Effector memory CD4-positive, alpha-beta T cell (primary cell): Measurements from ENCODE around the gene LMBR1.
"Not testable (repeated sequence)": the region's sequence is repeated elsewhere in the genome, so short reads cannot be mapped to it uniquely, and the experiment has no call there.

ENCODE experiments used
- DNase-seq, 3 donors: peaks; one replicate each; pipeline ENCODE4 v3.0.0-alpha.2; 2020
- H3K27ac ChIP-seq: 2 replicates; pipeline ENCODE4 v1.7.0; 2013; ENCODE audit warnings: mild to moderate bottlenecking, low read length, moderate library complexity; ENCODE audit not compliant: insufficient read depth, poor library complexity, severe bottlenecking
- H3K27me3 ChIP-seq: replicated peaks from 2 replicates; pipeline ENCODE4 v1.7.0; 2013; ENCODE audit warnings: mild to moderate bottlenecking, low read length; ENCODE audit not compliant: insufficient read depth, control insufficient read depth, poor library complexity, severe bottlenecking
- H3K36me3 ChIP-seq: 2 replicates; pipeline ENCODE4 v1.7.0; 2013; ENCODE audit warnings: mild to moderate bottlenecking, low read length, moderate library complexity; ENCODE audit not compliant: control insufficient read depth, insufficient read depth
- H3K4me1 ChIP-seq: 2 replicates; pipeline ENCODE4 v1.7.0; 2013; ENCODE audit warnings: low read length, mild to moderate bottlenecking; ENCODE audit not compliant: control insufficient read depth, insufficient read depth, poor library complexity, severe bottlenecking
- H3K4me3 ChIP-seq: 2 replicates; pipeline ENCODE4 v1.7.0; 2013; ENCODE audit warnings: low read length, low read depth, mild to moderate bottlenecking; ENCODE audit not compliant: insufficient read depth, poor library complexity, severe bottlenecking
- H3K9me3 ChIP-seq: 2 replicates; pipeline ENCODE4 v1.7.0; 2013; ENCODE audit warnings: mild to moderate bottlenecking, low read length, moderate library complexity; ENCODE audit not compliant: control insufficient read depth

The LMBR1 gene

GRCh38 chr7:156656598-156656997 is 236.4 kb downstream of the LMBR1 start:
- Histone ChIP-seq H3K9me3 (no peaks in the 10 kb centered on the region), H3K36me3 (no peaks in the 10 kb centered on the region), H3K4me3 (no peak overlapping the region), H3K27me3 (no peaks in the 10 kb centered on the region), H3K4me1 (no peaks in the 10 kb centered on the region), H3K27ac (no peak overlapping the region)
- no peak for DNase-seq

- H3K36me3 ChIP-seq: no peaks in the 10 kb centered on the region
- H3K9me3 ChIP-seq: no peaks in the 10 kb centered on the region
- H3K27ac ChIP-seq: no peak overlapping the region
- DNase-seq: no peak
- no peaks in the 10 kb centered on the region for H3K4me1 ChIP-seq
- no peak overlapping the region for H3K4me3 ChIP-seq
- H3K27me3 ChIP-seq: no peaks in the 10 kb centered on the region
Measured at GRCh38 chr7:156655983-156656382, 237.0 kb downstream of the LMBR1 start.

GRCh38 chr7:156655251-156655650 is 237.7 kb downstream of the LMBR1 start:
- H3K4me3 ChIP-seq: no peak overlapping the region
- no peaks in the 10 kb centered on the region for H3K4me1 ChIP-seq
- DNase-seq: no peak
- no peak overlapping the region for H3K27ac ChIP-seq
- H3K27me3 ChIP-seq: peaks cover under 1% of the 10 kb centered on the region
- H3K9me3 ChIP-seq: no peaks in the 10 kb centered on the region
- H3K36me3 ChIP-seq: no peaks in the 10 kb centered on the region

DNA sequence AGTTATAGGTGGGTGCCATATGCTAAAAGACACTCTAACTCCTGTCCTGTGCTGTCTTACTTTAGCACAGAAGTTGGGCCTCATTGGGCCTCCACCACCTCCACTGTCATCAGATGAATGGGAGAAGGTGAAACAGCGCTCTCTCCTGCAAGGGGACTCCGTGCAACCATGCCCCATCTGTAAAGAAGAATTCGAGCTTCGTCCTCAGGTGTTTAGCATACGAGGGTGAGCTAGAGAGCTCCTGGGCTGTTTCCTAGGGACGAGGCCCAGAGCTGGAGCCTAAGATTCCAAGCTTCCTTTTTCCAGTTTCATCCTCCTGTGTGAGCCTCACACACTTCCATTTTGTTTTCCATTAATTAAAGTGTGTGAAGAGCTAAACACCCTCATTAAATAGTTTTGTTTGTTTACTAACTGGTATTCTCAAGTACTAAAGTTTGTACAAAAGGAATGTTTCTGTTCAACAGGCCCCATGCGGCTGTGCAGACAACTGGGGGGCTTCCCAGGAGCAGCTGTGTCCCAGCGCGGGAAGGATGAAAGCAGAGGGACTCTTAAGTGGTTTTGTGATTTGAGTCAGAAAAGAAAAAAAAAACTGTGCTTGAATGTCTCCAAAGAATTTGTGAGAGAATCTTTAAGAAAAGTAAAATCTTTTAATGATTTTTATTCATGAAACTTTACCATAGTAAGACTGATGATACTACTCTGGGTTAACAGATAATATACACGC is 238.3 kb downstream of the LMBR1 start:
- no peak overlapping the region for H3K4me3 ChIP-seq
- H3K27ac ChIP-seq: no peak overlapping the region
- peaks cover 6% of the 10 kb centered on the region for H3K27me3 ChIP-seq
- no peaks in the 10 kb centered on the region for H3K9me3 ChIP-seq
- DNase-seq: no peak
- H3K4me1 ChIP-seq: no peaks in the 10 kb centered on the region
- H3K36me3 ChIP-seq: no peaks in the 10 kb centered on the region

- Histone ChIP-seq H3K27me3 (peaks cover 7% of the 10 kb centered on the region), H3K4me1 (no peaks in the 10 kb centered on the region), H3K27ac (no peak overlapping the region), H3K4me3 (no peak overlapping the region), H3K36me3 (no peaks in the 10 kb centered on the region), H3K9me3 (no peaks in the 10 kb centered on the region)
- no peak for DNase-seq
Measured at GRCh38 chr7:156652886-156653568, 240.0 kb downstream of the LMBR1 start.

DNA sequence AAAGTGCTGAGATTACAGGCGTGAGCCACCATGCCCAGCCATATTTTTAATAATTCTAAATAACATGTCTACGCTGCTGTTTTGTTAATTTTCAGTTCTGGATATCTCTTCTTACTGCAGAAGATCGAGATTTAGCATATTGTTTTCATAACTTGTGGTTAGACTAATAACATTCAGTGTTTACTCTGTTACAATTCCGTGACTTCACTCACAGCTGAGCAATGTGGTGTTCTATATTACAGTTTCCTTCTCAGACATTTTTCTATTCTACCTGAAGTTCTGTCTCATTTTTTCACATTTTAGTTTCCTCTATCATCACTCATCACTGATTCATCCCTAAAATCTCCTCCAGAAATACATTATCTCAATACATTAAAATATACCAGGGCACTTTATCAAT is 241.5 kb downstream of the LMBR1 start:
- no peaks in the 10 kb centered on the region for H3K4me1 ChIP-seq
- H3K4me3 ChIP-seq: no peak overlapping the region
- peaks cover 7% of the 10 kb centered on the region for H3K27me3 ChIP-seq
- H3K36me3 ChIP-seq: no peaks in the 10 kb centered on the region
- H3K27ac ChIP-seq: no peak overlapping the region
- no peak for DNase-seq
- no peaks in the 10 kb centered on the region for H3K9me3 ChIP-seq

DNA sequence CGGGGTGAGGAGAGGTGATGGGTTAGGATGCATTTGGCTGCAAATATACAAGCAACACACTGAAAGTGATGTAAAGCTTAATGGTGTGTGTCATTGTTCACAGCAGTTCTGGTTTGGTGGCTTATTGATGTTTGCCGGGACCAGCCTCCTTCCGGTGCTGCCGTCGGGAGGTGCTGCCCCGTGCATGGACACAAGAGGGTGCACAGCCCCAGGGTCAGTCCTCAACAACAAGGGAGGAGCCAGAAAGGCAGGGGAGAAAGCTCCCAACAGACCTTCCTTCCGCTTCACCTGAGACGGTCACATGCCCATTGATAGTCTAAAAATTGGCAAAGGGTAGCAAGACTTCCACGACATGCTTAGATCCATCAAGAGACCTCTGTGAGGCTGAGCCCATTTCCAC is 242.9 kb downstream of the LMBR1 start:
- no peak for DNase-seq
- H3K4me1 ChIP-seq: no peaks in the 10 kb centered on the region
- H3K27me3 ChIP-seq: peaks cover 7% of the 10 kb centered on the region
- H3K9me3 ChIP-seq: no peaks in the 10 kb centered on the region
- H3K27ac ChIP-seq: no peak overlapping the region
- H3K36me3 ChIP-seq: no peaks in the 10 kb centered on the region
- no peak overlapping the region for H3K4me3 ChIP-seq

- not testable (repeated sequence) for H3K4me3 ChIP-seq, H3K9me3 ChIP-seq, H3K4me1 ChIP-seq
Measured at GRCh38 chr7:156647330-156647729, 245.7 kb downstream of the LMBR1 start.

DNA sequence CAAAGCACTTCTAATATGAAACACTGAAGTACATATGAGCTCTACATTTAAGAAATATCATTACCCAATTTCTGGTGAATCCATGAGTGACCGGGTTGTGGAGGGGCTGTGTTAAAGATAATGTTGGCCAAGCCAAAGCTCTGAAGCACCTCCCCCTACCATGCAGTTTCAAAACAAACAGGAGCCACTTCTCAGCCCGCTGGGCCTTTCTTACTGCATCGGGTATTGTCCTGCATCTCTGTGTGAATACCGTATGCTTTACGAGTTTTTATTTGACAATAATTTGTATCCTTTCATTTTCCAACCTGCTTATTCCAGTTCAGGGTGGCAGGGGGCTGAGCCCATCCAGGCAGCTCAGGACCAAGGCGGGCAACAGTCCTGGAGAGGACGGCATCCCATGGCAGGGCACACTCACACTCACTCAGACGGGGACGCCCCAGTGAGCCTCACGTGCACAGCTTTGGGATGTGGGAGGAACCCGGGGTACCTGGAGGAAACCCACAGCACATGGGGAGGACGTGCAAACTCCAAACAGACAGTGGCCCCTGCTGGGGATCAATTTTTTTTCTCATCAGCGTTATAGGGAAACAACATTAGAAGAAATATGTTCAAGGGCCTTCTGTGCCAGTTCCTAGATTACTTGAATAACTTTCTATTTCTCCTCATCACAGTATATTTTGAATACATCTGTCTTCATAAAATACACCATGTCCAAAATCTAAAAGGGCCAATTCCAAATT is 250.5 kb downstream of the LMBR1 start:
- H3K9me3 ChIP-seq: no peaks in the 10 kb centered on the region

More at GRCh38 chr7:156647330-156647729, 245.7 kb downstream of the LMBR1 start:
- H3K27ac ChIP-seq, H3K27me3 ChIP-seq, DNase-seq, H3K36me3 ChIP-seq: not testable (repeated sequence)

DNA sequence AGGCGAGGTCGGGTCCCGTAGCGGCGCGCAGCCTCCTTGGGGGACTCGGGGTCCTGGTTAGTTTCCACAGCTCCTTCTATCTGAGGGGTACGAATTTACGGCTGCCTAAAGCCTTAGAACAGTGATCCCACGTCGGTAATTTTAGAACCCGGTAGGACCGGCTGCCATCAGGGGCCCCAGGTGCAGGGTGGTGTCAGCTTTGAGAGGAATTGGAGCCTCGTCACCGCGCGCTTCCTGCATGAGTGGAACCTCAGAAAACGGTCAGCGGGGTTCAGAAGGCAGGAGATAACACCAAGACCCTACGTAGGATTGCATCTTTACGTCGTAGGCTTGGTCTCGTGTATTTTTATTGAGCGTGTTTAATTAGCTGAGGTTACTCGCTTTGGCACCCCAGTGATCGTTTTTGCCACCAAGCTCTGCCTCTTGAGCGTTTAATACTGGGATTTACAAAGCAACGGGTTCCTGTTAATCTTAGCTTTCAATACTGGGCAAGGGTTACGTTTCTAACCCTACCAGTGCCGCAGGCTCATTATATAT is 252.0 kb downstream of the LMBR1 start:
- peak overlapping the region; percentile 88 for H3K4me3 ChIP-seq
- DNase-seq: peak; percentile 28 to 44 (median 32)
- H3K4me1 ChIP-seq: peaks cover 4% of the 10 kb centered on the region
- H3K36me3 ChIP-seq: no peaks in the 10 kb centered on the region
- H3K9me3 ChIP-seq: no peaks in the 10 kb centered on the region
- H3K27me3 ChIP-seq: no peaks in the 10 kb centered on the region
- peak overlapping the region; percentile 91 for H3K27ac ChIP-seq

More for the DNA sequence above, 250.5 kb downstream of the LMBR1 start:
- Histone ChIP-seq H3K4me3 (no peak overlapping the region), H3K27me3 (no peaks in the 10 kb centered on the region), H3K4me1 (peaks cover 4% of the 10 kb centered on the region), H3K36me3 (no peaks in the 10 kb centered on the region), H3K27ac (no peak overlapping the region)
- no peak for DNase-seq
